Endothelial cell of umbilical vein (primary cell): ENCODE results near the gene APBB3. TPM values are rescaled to one million over a fixed set of nuclear protein-coding genes. Genes with fewer than 3 reads are reported as not detected.

ENCODE experiments used
- BruUV-seq: library from RNA; stranded (reverse); fragments of 400-500 nt; replicated peaks from 2 replicates; lab custom pipeline; 2021; lab: Mats Ljungman, UMichigan
- CTCF ChIA-PET: fragments of 300-600, 350-600 bp; sonication (Branson Sonifier 250); formaldehyde crosslinking; loops from one replicate; lab custom pipeline; 2021; ENCODE audit warnings: antibody characterized with exemption, inconsistent platforms; lab: Charles Lee
- POLR2A ChIA-PET: fragments of 300-600, 350-600 bp; sonication (Branson Sonifier 250); formaldehyde crosslinking; loops from one replicate; lab custom pipeline; 2021; ENCODE audit warnings: antibody characterized with exemption, inconsistent platforms; lab: Charles Lee
- DNase-seq: peaks from one replicate; pipeline ENCODE4 v3.0.0-alpha.2; 2011; ENCODE audit warnings: low read depth, low spot score
- FAIRE-seq: peaks from 2 replicates; lab custom pipeline; 2011; peaks lifted over from hg19 to GRCh38; lab: Jason Lieb, UNC
- H2AFZ ChIP-seq: 2 replicates; pipeline ENCODE4 v1.6.0; 2012; ENCODE audit warnings: low read depth, low read length, control low read depth, inconsistent platforms
- H3K27ac ChIP-seq: 2 replicates; pipeline ENCODE4 v1.5.1; 2011; ENCODE audit warnings: low read depth, mild to moderate bottlenecking, control low read depth, low read length, moderate library complexity; ENCODE audit not compliant: insufficient read depth
- H3K27me3 ChIP-seq, 2 experiments: 2 replicates each; pipeline versions ENCODE4 v1.6.0 to v1.6.1; 2011; ENCODE audit warnings: low read length in 2 of 2, mixed read lengths in 1 of 2; ENCODE audit not compliant: control insufficient read depth in 2 of 2, insufficient read depth in 2 of 2
- H3K36me3 ChIP-seq, 2 experiments: 2 replicates in 1 of 2; 3 replicates in 1 of 2; pipeline ENCODE4 v1.5.1; 2011; ENCODE audit warnings: low read length in 2 of 2, mild to moderate bottlenecking in 1 of 2, moderate library complexity in 1 of 2; ENCODE audit not compliant: control insufficient read depth in 2 of 2, insufficient read depth in 2 of 2; ENCODE audit errors: extremely low read depth in 1 of 2
- H3K4me1 ChIP-seq: 3 replicates; pipeline ENCODE4 v1.5.1; 2011; ENCODE audit warnings: mild to moderate bottlenecking, low read length; ENCODE audit not compliant: control insufficient read depth, insufficient read depth; ENCODE audit errors: extremely low read depth
- H3K4me2 ChIP-seq: 2 replicates; pipeline ENCODE4 v1.6.1; 2011; ENCODE audit warnings: low read length, control low read depth, mixed read lengths; ENCODE audit not compliant: insufficient read depth
- H3K4me3 ChIP-seq, 3 experiments: fragments of 200-600 bp in 1 of 3; sonication (generic), shearing (Covaris generic) in 1 of 3; replicated peaks in 1 of 3; 2 replicates each; pipeline ENCODE4 v1.5.1; 2011 to 2016; ENCODE audit warnings: control low read depth in 3 of 3, low read length in 3 of 3, mild to moderate bottlenecking in 2 of 3, inconsistent platforms in 1 of 3, low read depth in 1 of 3, moderate library complexity in 1 of 3; ENCODE audit not compliant: insufficient read depth in 1 of 3
- H3K79me2 ChIP-seq: 2 replicates; pipeline ENCODE4 v1.6.0; 2012; ENCODE audit warnings: low read length, inconsistent platforms; ENCODE audit not compliant: control insufficient read depth, insufficient read depth
- H3K9ac ChIP-seq: replicated peaks from 2 replicates; pipeline ENCODE3; 2011; ENCODE audit warnings: low read length, control low read depth; ENCODE audit not compliant: insufficient read depth; ENCODE audit errors: extremely low read depth
- H3K9me1 ChIP-seq: replicated peaks from 3 replicates; pipeline ENCODE4 v1.6.0; 2011; ENCODE audit warnings: mild to moderate bottlenecking, low read length; ENCODE audit not compliant: control insufficient read depth, insufficient read depth; ENCODE audit errors: extremely low read depth
- H3K9me3 ChIP-seq: replicated peaks from 2 replicates; pipeline ENCODE4 v1.5.1; 2012; ENCODE audit warnings: low read length, inconsistent platforms; ENCODE audit not compliant: control insufficient read depth, insufficient read depth
- H4K20me1 ChIP-seq: replicated peaks from 2 replicates; pipeline ENCODE3; 2011; ENCODE audit warnings: mild to moderate bottlenecking, low read length; ENCODE audit not compliant: control insufficient read depth, insufficient read depth; ENCODE audit errors: extremely low read depth
- EZH2 ChIP-seq: IDR thresholded peaks from 2 replicates; pipeline ENCODE4 v1.6.1; 2012; ENCODE audit warnings: borderline replicate concordance, low read depth, mild to moderate bottlenecking, moderate library complexity, low read length, inconsistent platforms; ENCODE audit not compliant: severe bottlenecking
- FOS ChIP-seq: IDR thresholded peaks from 2 replicates; pipeline ENCODE4 v1.6.1; 2011; ENCODE audit warnings: mild to moderate bottlenecking, low read length, moderate library complexity, borderline replicate concordance; ENCODE audit not compliant: insufficient read depth
- GATA2 ChIP-seq: IDR thresholded peaks from 2 replicates; pipeline ENCODE4 v1.7.0; 2011; ENCODE audit warnings: low read depth, mild to moderate bottlenecking, moderate library complexity, mixed read lengths, low read length; ENCODE audit not compliant: insufficient read length, insufficient read depth
- JUN ChIP-seq: IDR thresholded peaks from 2 replicates; pipeline ENCODE4 v1.6.1; 2011; ENCODE audit warnings: borderline replicate concordance, low read depth; ENCODE audit not compliant: insufficient read length, insufficient read depth
- MYC ChIP-seq: IDR thresholded peaks from one replicate; pipeline ENCODE4 v1.6.1; 2011; ENCODE audit warnings: mild to moderate bottlenecking, low read depth, low read length
- POLR2A ChIP-seq: IDR thresholded peaks from 2 replicates; pipeline ENCODE4 v1.6.1; 2012; ENCODE audit warnings: low read depth, mild to moderate bottlenecking, control low read depth, low read length
- POLR2AphosphoS5 ChIP-seq: IDR thresholded peaks from 2 replicates; pipeline ENCODE4 v1.6.1; 2012; ENCODE audit warnings: low read depth, mild to moderate bottlenecking, control low read depth, low read length, moderate library complexity; ENCODE audit not compliant: insufficient read depth
- dilution Hi-C: fragments of 300-500 bp; cut with MboI; formaldehyde crosslinking; loops from one replicate; pipeline ENCODE4 v1.15.0; 2019; ENCODE audit warnings: low sequenced_read_pairs; ENCODE audit not compliant: extremely low pct_ligation_motif_present
- intact Hi-C: fragments of 100-400 bp; cut with micrococcal nuclease; formaldehyde crosslinking; loops from one replicate; pipeline ENCODE4 v1.10.0; 2022
- polyA plus RNA-seq, 4 experiments: library from polyadenylated mRNA; depleted of rRNA in 3 of 4; stranded (reverse) in 3 of 4; unstranded in 1 of 4; fragments of >200 nt; gene quantifications; 2 replicates each; pipeline versions ENCODE4 v1.2.1 to v1.2.3, GENCODE V29; 2011 to 2012; ENCODE audit warnings: missing spikeins in 1 of 4
- total RNA-seq: library from RNA; stranded (reverse); gene quantifications from 2 replicates; pipeline ENCODE4 v1.2.3, GENCODE V29; 2021
- TF ChIP-seq, protein P1 (sequence below), 2 donors: IDR thresholded peaks; 1 replicate in 1 of 2; 2 replicates in 1 of 2; pipeline ENCODE4 v1.5.1; 2011; ENCODE audit warnings: low read length in 2 of 2, mild to moderate bottlenecking in 2 of 2, moderate library complexity in 2 of 2, control low read depth in 1 of 2, inconsistent platforms in 1 of 2, low read depth in 1 of 2; ENCODE audit not compliant: insufficient read depth in 1 of 2; ENCODE audit errors: extremely low read depth in 1 of 2
- TF ChIP-seq, protein P2 (sequence below): IDR thresholded peaks from 2 replicates; pipeline ENCODE4 v1.6.1; 2011; ENCODE audit not compliant: insufficient read depth, insufficient read length

APBB3 gene
- total and polyA plus RNA-seq, 2 donors (not counting 3 experiments of a cell fraction or from before 2014, with no cell fraction given) = 12.1 to 22.8 TPM

- Histone ChIP-seq H4K20me1 (no peaks in the 10 kb centered on the region), H3K4me2 (no peak overlapping the region), H3K4me1 (no peaks in the 10 kb centered on the region), H3K36me3 (peaks cover 15 to 24% of the 10 kb centered on the region in 2 experiments), H3K9me1 (no peaks in the 10 kb centered on the region), H3K27ac (no peak overlapping the region), H3K4me3 (no peak overlapping the region), H3K9me3 (no peaks in the 10 kb centered on the region), H3K27me3 (no peaks in the 10 kb centered on the region), H3K79me2 (no peaks in the 10 kb centered on the region), H2AFZ (no peak overlapping the region), H3K9ac (no peak overlapping the region)
- no TSS peak for BruUV-seq
- dilution Hi-C loops = no loop called here
- intact Hi-C loops = no loop called here
- DNase-seq (no peak), FAIRE-seq (no peak)
- ChIA-PET CTCF (interaction anchor here (1.0 kb wide), 1 partner anchor 30 kb away, joined by 3 read pairs; no protein-coding TSS in a partner anchor), POLR2A (no interaction called here)
- TF ChIP-seq, protein P1, sequence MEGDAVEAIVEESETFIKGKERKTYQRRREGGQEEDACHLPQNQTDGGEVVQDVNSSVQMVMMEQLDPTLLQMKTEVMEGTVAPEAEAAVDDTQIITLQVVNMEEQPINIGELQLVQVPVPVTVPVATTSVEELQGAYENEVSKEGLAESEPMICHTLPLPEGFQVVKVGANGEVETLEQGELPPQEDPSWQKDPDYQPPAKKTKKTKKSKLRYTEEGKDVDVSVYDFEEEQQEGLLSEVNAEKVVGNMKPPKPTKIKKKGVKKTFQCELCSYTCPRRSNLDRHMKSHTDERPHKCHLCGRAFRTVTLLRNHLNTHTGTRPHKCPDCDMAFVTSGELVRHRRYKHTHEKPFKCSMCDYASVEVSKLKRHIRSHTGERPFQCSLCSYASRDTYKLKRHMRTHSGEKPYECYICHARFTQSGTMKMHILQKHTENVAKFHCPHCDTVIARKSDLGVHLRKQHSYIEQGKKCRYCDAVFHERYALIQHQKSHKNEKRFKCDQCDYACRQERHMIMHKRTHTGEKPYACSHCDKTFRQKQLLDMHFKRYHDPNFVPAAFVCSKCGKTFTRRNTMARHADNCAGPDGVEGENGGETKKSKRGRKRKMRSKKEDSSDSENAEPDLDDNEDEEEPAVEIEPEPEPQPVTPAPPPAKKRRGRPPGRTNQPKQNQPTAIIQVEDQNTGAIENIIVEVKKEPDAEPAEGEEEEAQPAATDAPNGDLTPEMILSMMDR (IDR thresholded peaks at IDR 0.05; ENCODE audit: extremely low read depth in 1 of 2, insufficient read depth in 1 of 2, low read depth in 1 of 2, low read length in 2 of 2) = no peak
- TF ChIP-seq FOS = no peak
- TF ChIP-seq POLR2A = no peak
- TF ChIP-seq GATA2 = no peak
- TF ChIP-seq EZH2 = no peak
- no peak for TF ChIP-seq MYC
- TF ChIP-seq POLR2AphosphoS5 = no peak
- no peak for TF ChIP-seq JUN
- TF ChIP-seq, protein P2, sequence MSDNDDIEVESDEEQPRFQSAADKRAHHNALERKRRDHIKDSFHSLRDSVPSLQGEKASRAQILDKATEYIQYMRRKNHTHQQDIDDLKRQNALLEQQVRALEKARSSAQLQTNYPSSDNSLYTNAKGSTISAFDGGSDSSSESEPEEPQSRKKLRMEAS = no peak
Observed at GRCh38 chr5:140524003-140524402, 40.4 kb downstream of the APBB3 start.
